GM18511 (cell line): Measurements from ENCODE around the gene CYBA.
"Not testable (repeated sequence)": the region's sequence is repeated elsewhere in the genome, so short reads cannot be mapped to it uniquely, and the experiment has no call there.

Experiments used
- ATAC-seq: cut with Tn5 transposase; IDR thresholded peaks from one replicate; pipeline ENCODE4 v1.9.1; 2021; ENCODE audit warnings: mild to moderate bottlenecking, moderate library complexity; ENCODE audit not compliant: unreplicated experiment

Gene CYBA

GRCh38 chr16:88686439-88687253, 35.8 kb upstream of the CYBA start, which contains the start of gene SNAI3:
Gene SNAI3, minus strand, starts transcription at chr16:88686507. Its CDS starts 101 bp downstream, at chr16:88686406.
- ATAC-seq: peak; percentile 73

GRCh38 chr16:88686062-88686438, 35.2 kb upstream of the CYBA start:
- ATAC-seq: peak; percentile 18

GRCh38 chr16:88685156-88686061, 34.6 kb upstream of the CYBA start:
- no peak for ATAC-seq

GRCh38 chr16:88684569-88685155, 33.8 kb upstream of the CYBA start:
- ATAC-seq: no peak

- ATAC-seq: peak; percentile 80
Observed at GRCh38 chr16:88681709-88682451, 31.0 kb upstream of the CYBA start.

- peak; percentile 42 for ATAC-seq
Observed at GRCh38 chr16:88681084-88681680, 30.3 kb upstream of the CYBA start.

GRCh38 chr16:88680554-88681083, 29.8 kb upstream of the CYBA start:
- no peak for ATAC-seq

- ATAC-seq: no peak
Observed at GRCh38 chr16:88678224-88678979, 27.5 kb upstream of the CYBA start.

GRCh38 chr16:88677721-88678120, 26.9 kb upstream of the CYBA start:
- no peak for ATAC-seq

- ATAC-seq: no peak
Observed at GRCh38 chr16:88676502-88677242, 25.8 kb upstream of the CYBA start.

- no peak for ATAC-seq
Observed at GRCh38 chr16:88673716-88674379, 23.0 kb upstream of the CYBA start.

- ATAC-seq: no peak
Observed at GRCh38 chr16:88672776-88673175, 21.9 kb upstream of the CYBA start.

- no peak for ATAC-seq
Observed at GRCh38 chr16:88671806-88672205, 21.0 kb upstream of the CYBA start.

- ATAC-seq: no peak
Observed at GRCh38 chr16:88669980-88670379, 19.1 kb upstream of the CYBA start.

- not testable (repeated sequence) for ATAC-seq
Observed at GRCh38 chr16:88669493-88669892, 18.6 kb upstream of the CYBA start.

- ATAC-seq: no peak
Observed at GRCh38 chr16:88667461-88667860, 16.6 kb upstream of the CYBA start.

- ATAC-seq: no peak
Observed at GRCh38 chr16:88665570-88665969, 14.7 kb upstream of the CYBA start.

GRCh38 chr16:88665148-88665547, 14.3 kb upstream of the CYBA start:
- no peak for ATAC-seq
